IMR-90 (cell line): ENCODE data around the gene ZNF408. TPM values are rescaled to one million over a fixed set of nuclear protein-coding genes. Genes with fewer than 3 reads are reported as not detected.

ENCODE experiments used
- ATAC-seq: fragments of 200-7000 bp; cut with Tn5 transposase; 2 replicates; pipeline ENCODE4 v1.9.1; 2020; ENCODE audit warnings: low read depth, mild to moderate bottlenecking, moderate library complexity
- BruUV-seq: library from RNA; stranded (reverse); fragments of 400-500 nt; replicated peaks from 2 replicates; lab custom pipeline; 2021; lab: Mats Ljungman, UMichigan
- CTCF ChIA-PET: fragments of 300-600 bp; formaldehyde crosslinking; extraction: SDS; loops from one replicate; lab custom pipeline; 2021; ENCODE audit warnings: antibody characterized with exemption; lab: Yijun Ruan, JAX
- POLR2A ChIA-PET: fragments of 300-600 bp; sonication (Branson Sonifier 250); formaldehyde crosslinking; loops from one replicate; lab custom pipeline; 2022; ENCODE audit warnings: antibody characterized with exemption; ENCODE audit not compliant: unreplicated experiment; lab: Charles Lee
- DNase-seq: peaks from one replicate; pipeline ENCODE4 v3.0.0; 2013
- H2AFZ ChIP-seq: replicated peaks from 2 replicates; pipeline ENCODE3; 2013; ENCODE audit warnings: low read length, mild to moderate bottlenecking; ENCODE audit not compliant: poor library complexity
- H2AK5ac ChIP-seq: 2 replicates; pipeline ENCODE4 v1.6.1; 2013; ENCODE audit warnings: low read depth, low read length, inconsistent platforms
- H2AK9ac ChIP-seq: replicated peaks from 2 replicates; pipeline ENCODE3; 2013; ENCODE audit warnings: mild to moderate bottlenecking, low read depth, low read length, moderate library complexity; ENCODE audit not compliant: poor library complexity
- H2BK120ac ChIP-seq: 2 replicates; pipeline ENCODE4 v1.6.1; 2013; ENCODE audit warnings: low read depth, low read length, inconsistent platforms
- H2BK15ac ChIP-seq: 3 replicates; pipeline ENCODE4 v1.6.1; 2013; ENCODE audit warnings: low read depth, low read length, inconsistent platforms
- H2BK20ac ChIP-seq: 2 replicates; pipeline ENCODE4 v1.6.1; 2013; ENCODE audit warnings: low read depth, mild to moderate bottlenecking, inconsistent platforms, low read length, moderate library complexity
- H2BK5ac ChIP-seq: 2 replicates; pipeline ENCODE4 v1.6.1; 2013; ENCODE audit warnings: mild to moderate bottlenecking, low read depth, low read length, inconsistent platforms; ENCODE audit not compliant: poor library complexity, severe bottlenecking
- H3K14ac ChIP-seq: replicated peaks from 2 replicates; pipeline ENCODE4 v1.6.1; 2013; ENCODE audit warnings: low read depth, low read length, inconsistent platforms
- H3K18ac ChIP-seq: 2 replicates; pipeline ENCODE4 v1.6.1; 2013; ENCODE audit warnings: low read depth, low read length, control low read depth
- H3K23ac ChIP-seq: 2 replicates; pipeline ENCODE4 v1.6.1; 2013; ENCODE audit warnings: low read depth, low read length, inconsistent platforms
- H3K27ac ChIP-seq: 2 replicates; pipeline ENCODE4 v1.5.1; 2013; ENCODE audit warnings: mild to moderate bottlenecking, control low read depth, low read length; ENCODE audit not compliant: insufficient read depth
- H3K27me3 ChIP-seq: 2 replicates; pipeline ENCODE4 v1.6.1; 2013; ENCODE audit warnings: low read length; ENCODE audit not compliant: control insufficient read depth, insufficient read depth
- H3K36me3 ChIP-seq: 2 replicates; pipeline ENCODE4 v1.6.1; 2013; ENCODE audit warnings: low read length, mixed read lengths; ENCODE audit not compliant: control insufficient read depth, insufficient read depth
- H3K4ac ChIP-seq: 2 replicates; pipeline ENCODE4 v1.6.1; 2013; ENCODE audit warnings: low read depth, low read length, inconsistent platforms
- H3K4me1 ChIP-seq: 2 replicates; pipeline ENCODE4 v1.6.1; 2013; ENCODE audit warnings: low read length, mixed read lengths; ENCODE audit not compliant: control insufficient read depth, insufficient read depth
- H3K4me2 ChIP-seq: 2 replicates; pipeline ENCODE4 v1.6.1; 2013; ENCODE audit warnings: low read depth, mild to moderate bottlenecking, control low read depth, low read length, moderate library complexity
- H3K4me3 ChIP-seq: 2 replicates; pipeline ENCODE4 v1.5.1; 2013; ENCODE audit warnings: low read depth, mild to moderate bottlenecking, control low read depth, low read length, moderate library complexity; ENCODE audit not compliant: insufficient read depth
- H3K56ac ChIP-seq: 2 replicates; pipeline ENCODE4 v1.6.1; 2013; ENCODE audit warnings: low read length, inconsistent platforms; ENCODE audit not compliant: insufficient read depth; ENCODE audit errors: extremely low read depth
- H3K79me1 ChIP-seq, 2 experiments: 2 replicates each; pipeline ENCODE4 v1.6.1; 2013; ENCODE audit warnings: low read length in 2 of 2, inconsistent platforms in 1 of 2, low read depth in 1 of 2
- H3K9ac ChIP-seq: 2 replicates; pipeline ENCODE4 v1.6.1; 2013; ENCODE audit warnings: low read depth, low read length, control low read depth
- H3K9me1 ChIP-seq: 2 replicates; pipeline ENCODE4 v1.6.1; 2013; ENCODE audit warnings: low read length, inconsistent platforms; ENCODE audit not compliant: insufficient read depth
- H3K9me3 ChIP-seq: 2 replicates; pipeline ENCODE4 v1.6.1; 2013; ENCODE audit warnings: low read length; ENCODE audit not compliant: control insufficient read depth, insufficient read depth
- H4K20me1 ChIP-seq: 2 replicates; pipeline ENCODE4 v1.6.1; 2013; ENCODE audit warnings: low read length, inconsistent platforms; ENCODE audit not compliant: insufficient read depth
- H4K5ac ChIP-seq: 2 replicates; pipeline ENCODE4 v1.6.1; 2013; ENCODE audit warnings: mild to moderate bottlenecking, low read depth, low read length, control low read depth
- H4K8ac ChIP-seq, 2 experiments: 2 replicates each; pipeline ENCODE4 v1.6.1; 2013; ENCODE audit warnings: low read depth in 2 of 2, low read length in 2 of 2, control low read depth in 1 of 2, inconsistent platforms in 1 of 2
- H4K91ac ChIP-seq: 2 replicates; pipeline ENCODE4 v1.6.1; 2013; ENCODE audit warnings: low read depth, low read length, inconsistent platforms; ENCODE audit not compliant: insufficient read depth
- BHLHE40 ChIP-seq: fragments of 150-350 bp; IDR thresholded peaks from 2 replicates; pipeline ENCODE4 v1.6.1; 2016; ENCODE audit warnings: mild to moderate bottlenecking, low read depth, low read length
- CEBPB ChIP-seq: IDR thresholded peaks from 2 replicates; pipeline ENCODE4 v1.6.1; 2012; ENCODE audit warnings: low read depth, low read length, improper control_type of control experiment
- CHD1 ChIP-seq: IDR thresholded peaks from 2 replicates; pipeline ENCODE4 v1.6.1; 2012; ENCODE audit warnings: low read depth, low read length, improper control_type of control experiment
- CTCF ChIP-seq: conservative IDR thresholded peaks from 2 replicates; pipeline ENCODE4 v1.5.1; 2012; ENCODE audit warnings: mild to moderate bottlenecking, low read depth, low read length, improper control_type of control experiment
- ELK1 ChIP-seq: fragments of 150-350 bp; IDR thresholded peaks from 2 replicates; pipeline ENCODE4 v1.6.1; 2016; ENCODE audit warnings: low read depth, mild to moderate bottlenecking, low read length, moderate library complexity, borderline replicate concordance
- FOS ChIP-seq: fragments of 150-350 bp; IDR thresholded peaks from 2 replicates; pipeline ENCODE4 v1.6.1; 2016; ENCODE audit warnings: low read depth, low read length
- MAFK ChIP-seq: IDR thresholded peaks from 2 replicates; pipeline ENCODE4 v1.6.1; 2012; ENCODE audit warnings: low read depth, low read length, improper control_type of control experiment
- MAZ ChIP-seq: IDR thresholded peaks from 2 replicates; pipeline ENCODE4 v1.6.1; 2012; ENCODE audit warnings: low read depth, mild to moderate bottlenecking, low read length, improper control_type of control experiment, moderate library complexity, borderline replicate concordance
- MXI1 ChIP-seq: IDR thresholded peaks from 2 replicates; pipeline ENCODE4 v1.6.1; 2012; ENCODE audit warnings: low read depth, mild to moderate bottlenecking, low read length, moderate library complexity, borderline replicate concordance
- NFE2L2 ChIP-seq: fragments of 150-350 bp; IDR thresholded peaks from 2 replicates; pipeline ENCODE4 v1.6.1; 2016; ENCODE audit warnings: low read depth, mild to moderate bottlenecking, low read length
- POLR2A ChIP-seq: IDR thresholded peaks from 2 replicates; pipeline ENCODE4 v1.6.1; 2012; ENCODE audit warnings: mild to moderate bottlenecking, low read depth, low read length
- RAD21 ChIP-seq: IDR thresholded peaks from 2 replicates; pipeline ENCODE4 v1.6.1; 2012; ENCODE audit warnings: low read length, improper control_type of control experiment
- RCOR1 ChIP-seq: IDR thresholded peaks from 2 replicates; pipeline ENCODE4 v1.6.1; 2012; ENCODE audit warnings: mild to moderate bottlenecking, low read length, improper control_type of control experiment; ENCODE audit not compliant: insufficient replicate concordance
- RFX5 ChIP-seq: IDR thresholded peaks from 2 replicates; pipeline ENCODE4 v1.8.0; 2012; ENCODE audit warnings: low read depth, mild to moderate bottlenecking, low read length, moderate library complexity
- USF2 ChIP-seq: fragments of 150-350 bp; IDR thresholded peaks from 2 replicates; pipeline ENCODE4 v1.6.1; 2017; ENCODE audit warnings: mild to moderate bottlenecking, antibody characterized with exemption, low read length, low read depth
- WGBS, 2 experiments: methylation state at CpG; one replicate each; pipeline versions ENCODE4 v1.1.5 to v1.1.7; 2013; ENCODE audit warnings: missing lambda C conversion rate in 2 of 2; ENCODE audit not compliant: insufficient read length in 1 of 2; ENCODE audit errors: extremely low coverage in 2 of 2; 5-methylcytosine and 5-hydroxymethylcytosine counted together
- dilution Hi-C: fragments of 300-500 bp; cut with HindIII; formaldehyde crosslinking; loops from one replicate; pipeline ENCODE4 v1.14.3; 2018; ENCODE audit warnings: low sequenced_read_pairs; ENCODE audit not compliant: unreplicated experiment
- in situ Hi-C: fragments of 300-500 bp; cut with MboI; formaldehyde crosslinking; loops from 3 replicates; pipeline ENCODE4 v1.14.3; 2019; ENCODE audit warnings: low sequenced_read_pairs, inconsistent platforms, mixed read lengths
- intact Hi-C: fragments of 100-400 bp; cut with micrococcal nuclease; formaldehyde crosslinking; loops from 2 replicates; pipeline ENCODE4 v1.10.0; 2022
- polyA plus RNA-seq, 3 experiments: library from polyadenylated mRNA; depleted of rRNA; stranded (reverse); fragments of >200 nt; gene quantifications; 2 replicates each; pipeline ENCODE4 v1.2.3, GENCODE V29; 2012; ENCODE audit warnings: low replicate concordance in 1 of 3
- total RNA-seq: library from RNA; depleted of rRNA; stranded (reverse); fragments of >200 nt; gene quantifications from 2 replicates; pipeline ENCODE4 v1.2.3, GENCODE V29; 2012

The ZNF408 gene
- total and polyA plus RNA-seq, 2 of the 4 experiments (the other 2 are of a cell fraction), result 9.5 to 11.1 TPM

GRCh38 chr11:46728659-46729040, 27.8 kb downstream of the ZNF408 start:
- ATAC-seq (no peak), DNase-seq (no peak)
- Histone ChIP-seq H4K91ac (no peak overlapping the region), H3K79me1 (no peaks in the 10 kb centered on the region), H4K5ac (no peak overlapping the region), H3K4me2 (no peak overlapping the region), H2AFZ (no peak overlapping the region), H3K56ac (no peak overlapping the region), H2BK120ac (no peak overlapping the region), H2AK9ac (no peak overlapping the region), H2AK5ac (no peak overlapping the region), H3K27ac (no peak overlapping the region), H3K18ac (no peak overlapping the region), H3K4me3 (no peak overlapping the region), H3K9me3 (no peaks in the 10 kb centered on the region), H3K36me3 (no peaks in the 10 kb centered on the region), H3K4me1 (no peaks in the 10 kb centered on the region), H3K23ac (no peak overlapping the region), H3K27me3 (no peaks in the 10 kb centered on the region), H3K9me1 (0 out of 2 replicates have a peak, but pooled peaks cover 3% of the 10 kb centered on the region), H3K4ac (no peak overlapping the region), H4K20me1 (no peaks in the 10 kb centered on the region), H2BK15ac (no peak overlapping the region), H3K14ac (no peak overlapping the region), H3K9ac (no peak overlapping the region), H2BK20ac (no peak overlapping the region), H2BK5ac (no peak overlapping the region), H4K8ac (no peak overlapping the region)
- ChIA-PET CTCF (no interaction called here), POLR2A (no interaction called here)
- dilution Hi-C loops (no loop called here), in situ Hi-C loops (no loop called here), intact Hi-C loops (no loop called here)
- TF ChIP-seq MAFK, result no peak
- no peak for TF ChIP-seq CEBPB
- TF ChIP-seq RFX5, result no peak
- no peak for TF ChIP-seq RAD21
- no peak for TF ChIP-seq MAZ
- no peak for TF ChIP-seq BHLHE40
- TF ChIP-seq CTCF, result no peak
- TF ChIP-seq ELK1, result no peak
- TF ChIP-seq CHD1, result no peak
- no peak for TF ChIP-seq USF2
- TF ChIP-seq RCOR1, result no peak
- no peak for TF ChIP-seq MXI1
- no peak for TF ChIP-seq NFE2L2
- no peak for TF ChIP-seq POLR2A
- no peak for TF ChIP-seq FOS
- no TSS peak for BruUV-seq
- WGBS, 2 experiments, result 83% methylated on average over 1 of the region's 9 CpGs; no CpG with 5 or more reads in 1 of the 2 experiments
